K562 (cell line): Measurements from ENCODE around the gene SYN1. TPM values are rescaled to one million over a fixed set of nuclear protein-coding genes. Genes with fewer than 3 reads are reported as not detected.

Experiments
- ATAC-seq: fragments of 200-7000 bp; cut with Tn5 transposase; 3 replicates; pipeline ENCODE4 v1.9.1; 2020; ENCODE audit warnings: moderate library complexity
- BruUV-seq: library from RNA; stranded (reverse); fragments of 400-500 nt; replicated peaks from 2 replicates; lab custom pipeline; 2021; lab: Mats Ljungman, UMichigan
- CTCF ChIA-PET: fragments of 300-600 bp; formaldehyde crosslinking; extraction: SDS; loops from one replicate; lab custom pipeline; 2021; ENCODE audit warnings: low intra/inter-chr PET ratio; lab: Yijun Ruan, JAX
- POLR2A ChIA-PET: fragments of 300-600, 350-650 bp; sonication (Branson Sonifier 250); formaldehyde crosslinking; extraction: SDS; loops from one replicate; lab custom pipeline; 2021; ENCODE audit warnings: antibody characterized with exemption, inconsistent platforms; lab: Yijun Ruan, JAX
- DNase-seq, 4 experiments: peaks; one replicate each; pipeline versions ENCODE4 v3.0.0 to v3.0.0-alpha.2; 2011 to 2018; ENCODE audit warnings: low spot score in 3 of 4, mixed read lengths in 3 of 4; ENCODE audit errors: extremely low read depth in 1 of 4
- FAIRE-seq: peaks from 2 replicates; lab custom pipeline; 2011; peaks lifted over from hg19 to GRCh38; lab: Jason Lieb, UNC
- H2AFZ ChIP-seq: 2 replicates; pipeline ENCODE4 v1.6.0; 2011; ENCODE audit warnings: low read depth, low read length, control low read depth, inconsistent platforms
- H3K27ac ChIP-seq: fragments of 200-600 bp; 3 replicates; pipeline ENCODE4 v1.8.0; 2011; ENCODE audit warnings: low read depth, mild to moderate bottlenecking, control low read depth, inconsistent platforms, low read length, moderate library complexity, mixed read lengths; ENCODE audit errors: extremely low read depth
- H3K27me3 ChIP-seq, 2 experiments: fragments of 300-600 bp in 1 of 2; 2 replicates in 1 of 2; 3 replicates in 1 of 2; pipeline versions ENCODE4 v1.6.0 to v1.8.0; 2011; ENCODE audit warnings: inconsistent platforms in 2 of 2, low read length in 2 of 2, mild to moderate bottlenecking in 1 of 2, mixed read lengths in 1 of 2, moderate library complexity in 1 of 2; ENCODE audit not compliant: control insufficient read depth in 2 of 2, insufficient read depth in 2 of 2
- H3K36me3 ChIP-seq: fragments of 300-600 bp; 3 replicates; pipeline ENCODE4 v1.8.0; 2011; ENCODE audit warnings: mild to moderate bottlenecking, low read length, inconsistent platforms; ENCODE audit not compliant: control insufficient read depth, insufficient read depth
- H3K4me1 ChIP-seq, 2 experiments: fragments of 200-600 bp in 1 of 2; replicated peaks in 1 of 2; 2 replicates in 1 of 2; 3 replicates in 1 of 2; pipeline versions ENCODE4 v1.5.1 to v1.8.0; 2011; ENCODE audit warnings: inconsistent platforms in 2 of 2, low read length in 2 of 2, mild to moderate bottlenecking in 1 of 2, mixed read lengths in 1 of 2, moderate library complexity in 1 of 2; ENCODE audit not compliant: control insufficient read depth in 2 of 2, insufficient read depth in 2 of 2
- H3K4me2 ChIP-seq: 2 replicates; pipeline ENCODE4 v1.6.1; 2011; ENCODE audit warnings: low read length, control low read depth, inconsistent platforms, mixed read lengths; ENCODE audit not compliant: insufficient read depth
- H3K4me3 ChIP-seq: fragments of 200-600 bp; sonication (generic), shearing (Covaris generic); 2 replicates; pipeline ENCODE4 v1.5.1; 2016; ENCODE audit warnings: control low read depth, inconsistent platforms
- H3K79me2 ChIP-seq: fragments of 200-600 bp; 3 replicates; pipeline ENCODE4 v1.8.0; 2011; ENCODE audit warnings: low read length, inconsistent platforms; ENCODE audit not compliant: control insufficient read depth, insufficient read depth
- H3K9ac ChIP-seq, 2 experiments: 2 replicates each; pipeline versions ENCODE4 v1.6.0 to v1.6.1; 2011; ENCODE audit warnings: low read depth in 2 of 2, low read length in 2 of 2, control low read depth in 1 of 2, inconsistent platforms in 1 of 2, mild to moderate bottlenecking in 1 of 2, mixed read lengths in 1 of 2; ENCODE audit not compliant: insufficient read depth in 1 of 2
- H3K9me1 ChIP-seq: one replicate; pipeline ENCODE4 v1.6.0; 2011; ENCODE audit warnings: inconsistent platforms, mild to moderate bottlenecking, low read length, moderate library complexity; ENCODE audit not compliant: control insufficient read depth, insufficient read depth
- H3K9me3 ChIP-seq: replicated peaks from 2 replicates; pipeline ENCODE4 v1.5.1; 2011; ENCODE audit warnings: low read depth, low read length, inconsistent platforms; ENCODE audit not compliant: control insufficient read depth, insufficient read depth
- H4K20me1 ChIP-seq: replicated peaks from 2 replicates; pipeline ENCODE4 v1.6.1; 2011; ENCODE audit warnings: low read length, inconsistent platforms, mixed read lengths; ENCODE audit not compliant: control insufficient read depth, insufficient read depth
- BCOR ChIP-seq: fragments of 450-650 bp; IDR thresholded peaks from 2 replicates; pipeline ENCODE4 v1.6.1; 2016
- CREB1 ChIP-seq, 2 experiments: sonication (generic) in 1 of 2; formaldehyde crosslinking in 1 of 2; IDR thresholded peaks; 2 replicates each; pipeline versions ENCODE4 v1.6.1 to v1.8.0; 2012 to 2022; ENCODE audit warnings: inconsistent platforms in 1 of 2, mild to moderate bottlenecking in 1 of 2, missing genetic modification reagents in 1 of 2, moderate library complexity in 1 of 2
- CREBBP ChIP-seq: IDR thresholded peaks from one replicate; pipeline ENCODE4 v1.6.1; 2012; ENCODE audit warnings: low read depth, mild to moderate bottlenecking, control low read depth, inconsistent platforms, low read length
- DACH1 ChIP-seq: fragments of 450-650 bp; IDR thresholded peaks from 2 replicates; pipeline ENCODE4 v1.6.1; 2018; ENCODE audit not compliant: partially characterized antibody
- JUN ChIP-seq, 2 experiments: sonication (generic) in 1 of 2; formaldehyde crosslinking in 1 of 2; IDR thresholded peaks; 2 replicates each; pipeline versions ENCODE4 v1.6.1 to v1.8.0; 2012 to 2022; ENCODE audit warnings: borderline replicate concordance in 2 of 2, mild to moderate bottlenecking in 2 of 2, improper control_type of control experiment in 1 of 2, low read depth in 1 of 2, low read length in 1 of 2, missing genetic modification reagents in 1 of 2
- MYC ChIP-seq, 2 experiments: fragments of 250-450 bp in 1 of 2; sonication (Bioruptor Pico) in 1 of 2; IDR thresholded peaks; 2 replicates each; pipeline versions ENCODE4 v1.5.1 to v1.6.1; 2012 to 2021; ENCODE audit warnings: low read depth in 2 of 2, borderline replicate concordance in 1 of 2, improper control_type of control experiment in 1 of 2, low read length in 1 of 2, mild to moderate bottlenecking in 1 of 2, moderate library complexity in 1 of 2
- NFIC ChIP-seq: fragments of 450-650 bp; IDR thresholded peaks from 2 replicates; pipeline ENCODE4 v1.6.1; 2017; ENCODE audit warnings: mild to moderate bottlenecking, inconsistent platforms
- POLR2G ChIP-seq: fragments of 200-400 bp; formaldehyde crosslinking; IDR thresholded peaks from 2 replicates; pipeline ENCODE4 v1.6.1; 2017; ENCODE audit warnings: low read depth, mild to moderate bottlenecking, antibody characterized with exemption, low read length, moderate library complexity
- RAD51 ChIP-seq: fragments of 450-650 bp; IDR thresholded peaks from 2 replicates; pipeline ENCODE4 v1.7.1; 2016; ENCODE audit warnings: low read depth, mild to moderate bottlenecking, borderline replicate concordance
- SFPQ ChIP-seq: fragments of 200-400 bp; formaldehyde crosslinking; IDR thresholded peaks from 2 replicates; pipeline ENCODE4 v1.6.1; 2017; ENCODE audit warnings: mild to moderate bottlenecking, low read depth, low read length, moderate library complexity
- ZBTB2 ChIP-seq: fragments of 450-650 bp; IDR thresholded peaks from 2 replicates; pipeline ENCODE4 v1.6.1; 2016; ENCODE audit warnings: antibody characterized with exemption
- ZNF263 ChIP-seq: sonication (generic); formaldehyde crosslinking; IDR thresholded peaks from 2 replicates; pipeline ENCODE4 v1.8.0; 2022; ENCODE audit warnings: mild to moderate bottlenecking, missing genetic modification reagents, borderline replicate concordance
- ZNF699 ChIP-seq: fragments of 250-450 bp; sonication (Bioruptor Pico); IDR thresholded peaks from 2 replicates; pipeline ENCODE4 v1.8.0; 2021; ENCODE audit warnings: mild to moderate bottlenecking, moderate library complexity; ENCODE audit not compliant: insufficient replicate concordance
- ZNF79 ChIP-seq: fragments of 250-450 bp; sonication (Bioruptor Pico); IDR thresholded peaks from 2 replicates; pipeline ENCODE4 v1.4.0; 2020; ENCODE audit warnings: low read depth, mild to moderate bottlenecking, moderate library complexity
- WGBS: fragments of 100-300 bp; shearing (Covaris generic); methylation state at CpG from one replicate; pipeline ENCODE4 v1.1.6; 2016; ENCODE audit warnings: low coverage, mixed read lengths; ENCODE audit not compliant: insufficient coverage; ENCODE audit errors: missing lambda C conversion rate; 5-methylcytosine and 5-hydroxymethylcytosine counted together
- in situ Hi-C: fragments of 300-500 bp; cut with MboI; formaldehyde crosslinking; loops from 4 replicates; pipeline ENCODE4 v1.15.0; 2018; ENCODE audit warnings: inconsistent platforms, mixed read lengths
- intact Hi-C: fragments of 100-400 bp; cut with micrococcal nuclease; formaldehyde crosslinking; loops from 2 replicates; pipeline ENCODE4 v1.14.2; 2022
- polyA plus RNA-seq, 8 experiments: library from polyadenylated mRNA; depleted of rRNA in 4 of 8; stranded (reverse) in 5 of 8; unstranded in 3 of 8; fragments of >200 nt; fragmentation: Nextera tagmentation in 2 of 8; fragmentation: Illumina TruSeq in 1 of 8; extraction: Ambion mirVana in 2 of 8; extraction: Trizol in 1 of 8; gene quantifications; 2 replicates each; pipeline versions ENCODE4 v1.2.1 to v1.2.3, GENCODE V29; 2011 to 2014; ENCODE audit warnings: inconsistent platforms in 1 of 8, missing spikeins in 1 of 8
- total RNA-seq, 7 experiments: library from RNA; depleted of rRNA in 6 of 7; stranded (reverse); fragments of >200 nt in 6 of 7; fragmentation: Illumina TruSeq in 2 of 7; extraction: Trizol in 2 of 7; gene quantifications; 2 replicates each; pipeline versions ENCODE4 v1.2.1 to v1.2.3, GENCODE V29; 2011 to 2021; ENCODE audit warnings: low replicate concordance in 1 of 7
- TF ChIP-seq, protein P1 (sequence below): fragments of 250-450 bp; sonication (Bioruptor Pico); IDR thresholded peaks from 2 replicates; pipeline ENCODE4 v1.4.0; 2020; ENCODE audit warnings: mild to moderate bottlenecking

The SYN1 gene
- total and polyA plus RNA-seq, 9 of the 15 experiments (the other 6 are each of a cell fraction or from before 2014, with no cell fraction given): 0.01 to 0.28 (median 0.18) TPM; not detected in 2

DNA sequence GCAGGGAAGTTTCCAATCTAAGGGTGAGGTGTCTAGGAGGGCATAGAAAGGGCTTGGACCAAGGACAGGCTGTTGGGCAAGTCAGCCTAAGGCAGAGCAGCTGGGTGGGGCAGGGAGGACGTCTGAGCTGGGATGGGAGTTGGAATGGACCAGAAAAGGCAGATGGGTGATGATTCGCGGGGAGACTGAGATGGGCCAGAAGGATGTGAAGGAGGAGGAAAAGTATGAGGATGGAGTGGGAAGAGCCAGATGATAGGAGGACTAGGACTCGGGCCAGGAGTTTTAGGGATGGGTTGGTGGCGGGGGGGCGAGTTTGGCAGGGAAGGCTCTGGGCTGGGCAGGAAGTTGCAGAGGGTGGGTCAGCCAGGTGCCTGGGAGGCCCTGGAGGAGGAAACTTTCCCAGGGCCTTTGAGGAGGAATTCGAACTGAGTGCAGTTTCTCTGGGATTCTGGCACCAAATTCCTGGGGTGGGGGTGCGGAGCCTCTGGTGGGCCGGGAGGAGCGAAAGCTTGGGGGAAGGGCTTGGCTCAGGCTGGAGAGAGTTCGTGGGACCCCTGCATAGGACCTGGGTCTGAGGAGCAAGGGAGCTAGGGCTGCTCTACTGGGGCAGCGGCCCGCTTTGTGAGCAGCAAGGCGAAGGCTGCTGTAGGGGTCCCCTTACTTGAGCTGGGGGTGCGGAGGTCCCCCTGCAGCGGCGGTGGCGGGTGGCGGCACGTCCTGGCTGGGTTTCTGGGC, 46.1 kb downstream of the SYN1 start:
- WGBS: 57% methylated on average over 4 of the region's 20 CpGs
- Histone ChIP-seq H3K4me1 (peaks cover 2 to 41% of the 10 kb centered on the region in 2 experiments; a peak in 3 of 5 replicates), H2AFZ (no peak overlapping the region), H3K4me3 (no peak overlapping the region), H3K27me3 (no peaks in the 10 kb centered on the region), H3K9me1 (no peaks in the 10 kb centered on the region), H3K4me2 (no peak overlapping the region), H4K20me1 (no peaks in the 10 kb centered on the region), H3K9me3 (no peaks in the 10 kb centered on the region), H3K79me2 (no peaks in the 10 kb centered on the region), H3K27ac (no peak overlapping the region), H3K36me3 (peaks cover 36% of the 10 kb centered on the region; the same call in 2 of the 3 replicates), H3K9ac (no peak overlapping the region)
- CTCF ChIA-PET: no interaction called here
- BruUV-seq: no TSS peak
- peak; percentile 7; the same call in 2 of the 3 replicates for ATAC-seq
- FAIRE-seq: no peak
- intact Hi-C loops: no loop called here
- DNase-seq: peak in 1 of 4 experiments; percentile 5
- POLR2A ChIA-PET: interaction anchor here (1.0 kb wide), 1 partner anchor 9 kb away, joined by 6 read pairs; the partner anchor contains the start of gene TIMP1
- in situ Hi-C loops: no loop called here
- no peak for TF ChIP-seq JUN (IDR thresholded peaks at IDR 0.05; ENCODE audit: borderline replicate concordance, low read depth, low read length)
- no peak for TF ChIP-seq JUN (CRISPR knock-in tag; IDR thresholded peaks at IDR 0.05; ENCODE audit: borderline replicate concordance)
- peak; percentile 87 for TF ChIP-seq ZNF263 (CRISPR knock-in tag)
- no peak for TF ChIP-seq ZNF79 (CRISPR knock-in tag)
- TF ChIP-seq DACH1: no peak
- TF ChIP-seq POLR2G: peak; percentile 75
- TF ChIP-seq ZBTB2: no peak
- TF ChIP-seq NFIC: 0 out of 2 replicates have a peak, but pooled peaks have one; percentile 5
- TF ChIP-seq ZNF699: no peak
- no peak for TF ChIP-seq RAD51
- TF ChIP-seq SFPQ: no peak
- no peak for TF ChIP-seq CREBBP
- no peak for TF ChIP-seq CREB1 (IDR thresholded peaks at IDR 0.05)
- TF ChIP-seq CREB1 (CRISPR knock-in tag; IDR thresholded peaks at IDR 0.05): no peak
- no peak for TF ChIP-seq MYC (IDR thresholded peaks at IDR 0.05; ENCODE audit: low read depth, low read length)
- no peak for TF ChIP-seq MYC (CRISPR knock-in tag; IDR thresholded peaks at IDR 0.05; ENCODE audit: borderline replicate concordance, low read depth)
- no peak for TF ChIP-seq BCOR
- TF ChIP-seq, protein P1, sequence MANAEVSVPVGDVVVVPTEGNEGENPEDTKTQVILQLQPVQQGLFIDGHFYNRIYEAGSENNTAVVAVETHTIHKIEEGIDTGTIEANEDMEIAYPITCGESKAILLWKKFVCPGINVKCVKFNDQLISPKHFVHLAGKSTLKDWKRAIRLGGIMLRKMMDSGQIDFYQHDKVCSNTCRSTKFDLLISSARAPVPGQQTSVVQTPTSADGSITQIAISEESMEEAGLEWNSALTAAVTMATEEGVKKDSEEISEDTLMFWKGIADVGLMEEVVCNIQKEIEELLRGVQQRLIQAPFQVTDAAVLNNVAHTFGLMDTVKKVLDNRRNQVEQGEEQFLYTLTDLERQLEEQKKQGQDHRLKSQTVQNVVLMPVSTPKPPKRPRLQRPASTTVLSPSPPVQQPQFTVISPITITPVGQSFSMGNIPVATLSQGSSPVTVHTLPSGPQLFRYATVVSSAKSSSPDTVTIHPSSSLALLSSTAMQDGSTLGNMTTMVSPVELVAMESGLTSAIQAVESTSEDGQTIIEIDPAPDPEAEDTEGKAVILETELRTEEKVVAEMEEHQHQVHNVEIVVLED (CRISPR knock-in tag): no peak
